ENCODE measurements around the gene MAP4K4. TPM values are rescaled to one million over a fixed set of nuclear protein-coding genes. Genes with fewer than 3 reads are reported as not detected.

Gene MAP4K4
- total and polyA plus RNA-seq, 8 donors, result 9.6 to 71.6 (median 23.8) TPM

DNA sequence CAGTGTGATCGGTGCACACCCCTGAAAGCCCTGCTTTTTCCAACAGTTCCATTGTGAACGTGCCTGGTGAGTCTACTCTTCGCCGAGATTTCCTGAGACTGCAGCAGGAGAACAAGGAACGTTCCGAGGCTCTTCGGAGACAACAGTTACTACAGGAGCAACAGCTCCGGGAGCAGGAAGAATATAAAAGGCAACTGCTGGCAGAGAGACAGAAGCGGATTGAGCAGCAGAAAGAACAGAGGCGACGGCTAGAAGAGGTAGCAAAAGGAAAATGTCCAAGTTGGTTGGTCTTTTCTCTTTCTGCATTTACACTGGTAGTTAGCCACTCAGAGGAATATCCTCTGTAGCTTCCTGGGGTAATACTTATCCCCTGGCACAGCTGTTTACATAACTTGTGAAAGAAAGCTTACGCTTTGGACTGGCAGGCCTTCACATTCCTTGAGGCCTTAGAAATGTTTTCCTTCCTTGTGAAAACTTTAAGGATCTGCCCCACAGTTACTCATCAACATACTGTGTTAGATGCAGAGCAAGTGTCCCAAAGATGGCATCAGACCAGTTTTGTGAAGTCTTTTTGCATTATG is 146.6 kb downstream of the MAP4K4 start:
- H3K27me3 ChIP-seq, result no peaks in the 10 kb centered on the region
- H3K27ac ChIP-seq, result peak overlapping the region in 1 of 5 donors; percentile 12
- no peaks in the 10 kb centered on the region for H3K9me3 ChIP-seq
- no peak for DNase-seq
- no peak for TF ChIP-seq POLR2AphosphoS5 (IDR thresholded peaks at IDR 0.05)
- TF ChIP-seq POLR2A (IDR thresholded peaks at IDR 0.05), result no peak
- H3K4me1 ChIP-seq, result peaks cover 0 to 35% (median 11%) of the 10 kb centered on the region in 4 donors
- peaks cover 25 to 96% (median 87%) of the 10 kb centered on the region in 4 donors for H3K36me3 ChIP-seq
- H3K4me3 ChIP-seq, result no peak overlapping the region
- intact Hi-C loops (cut with DNase I; ENCODE audit: low total_unique reads), result no loop called here
- WGBS, 5 donors, result 82 to 92% (median 86%) methylated on average over 12 of the region's 12 CpGs

DNA sequence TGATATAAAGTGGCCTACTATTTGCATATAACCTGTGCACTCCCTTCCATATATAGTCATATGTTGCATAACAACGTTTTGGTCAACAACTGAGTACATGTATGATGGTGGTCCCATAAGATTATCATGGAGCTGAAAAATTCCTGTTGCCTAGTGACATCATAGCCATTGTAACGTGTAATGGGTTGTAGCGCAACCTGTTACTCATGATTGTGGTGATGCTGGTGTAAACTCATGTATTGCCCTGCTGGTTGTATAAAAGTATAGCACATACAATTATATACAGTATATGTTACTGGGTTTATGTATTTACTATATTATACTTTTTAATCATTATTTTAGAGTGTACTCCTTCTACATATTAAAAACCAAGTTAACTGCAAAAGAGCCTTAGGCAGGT is 149.5 kb downstream of the MAP4K4 start:
- no peak for TF ChIP-seq POLR2A (IDR thresholded peaks at IDR 0.05)
- TF ChIP-seq POLR2AphosphoS5 (IDR thresholded peaks at IDR 0.05), result no peak
- no peak for TF ChIP-seq EP300 (IDR thresholded peaks at IDR 0.05)
- TF ChIP-seq, protein P1, sequence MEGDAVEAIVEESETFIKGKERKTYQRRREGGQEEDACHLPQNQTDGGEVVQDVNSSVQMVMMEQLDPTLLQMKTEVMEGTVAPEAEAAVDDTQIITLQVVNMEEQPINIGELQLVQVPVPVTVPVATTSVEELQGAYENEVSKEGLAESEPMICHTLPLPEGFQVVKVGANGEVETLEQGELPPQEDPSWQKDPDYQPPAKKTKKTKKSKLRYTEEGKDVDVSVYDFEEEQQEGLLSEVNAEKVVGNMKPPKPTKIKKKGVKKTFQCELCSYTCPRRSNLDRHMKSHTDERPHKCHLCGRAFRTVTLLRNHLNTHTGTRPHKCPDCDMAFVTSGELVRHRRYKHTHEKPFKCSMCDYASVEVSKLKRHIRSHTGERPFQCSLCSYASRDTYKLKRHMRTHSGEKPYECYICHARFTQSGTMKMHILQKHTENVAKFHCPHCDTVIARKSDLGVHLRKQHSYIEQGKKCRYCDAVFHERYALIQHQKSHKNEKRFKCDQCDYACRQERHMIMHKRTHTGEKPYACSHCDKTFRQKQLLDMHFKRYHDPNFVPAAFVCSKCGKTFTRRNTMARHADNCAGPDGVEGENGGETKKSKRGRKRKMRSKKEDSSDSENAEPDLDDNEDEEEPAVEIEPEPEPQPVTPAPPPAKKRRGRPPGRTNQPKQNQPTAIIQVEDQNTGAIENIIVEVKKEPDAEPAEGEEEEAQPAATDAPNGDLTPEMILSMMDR (IDR thresholded peaks at IDR 0.05), result no peak
- no peaks in the 10 kb centered on the region for H3K27me3 ChIP-seq
- WGBS, 5 donors, result 91 to 97% (median 96%) methylated on average over 3 of the region's 3 CpGs
- peaks cover 0 to 44% (median 13%) of the 10 kb centered on the region in 4 donors for H3K4me1 ChIP-seq
- no peak overlapping the region for H3K4me3 ChIP-seq
- H3K9me3 ChIP-seq, result no peaks in the 10 kb centered on the region
- no peak for DNase-seq
- peaks cover 17 to 80% (median 67%) of the 10 kb centered on the region in 4 donors for H3K36me3 ChIP-seq
- no peak overlapping the region for H3K27ac ChIP-seq
- intact Hi-C loops (cut with DNase I; ENCODE audit: low total_unique reads), result no loop called here

DNA sequence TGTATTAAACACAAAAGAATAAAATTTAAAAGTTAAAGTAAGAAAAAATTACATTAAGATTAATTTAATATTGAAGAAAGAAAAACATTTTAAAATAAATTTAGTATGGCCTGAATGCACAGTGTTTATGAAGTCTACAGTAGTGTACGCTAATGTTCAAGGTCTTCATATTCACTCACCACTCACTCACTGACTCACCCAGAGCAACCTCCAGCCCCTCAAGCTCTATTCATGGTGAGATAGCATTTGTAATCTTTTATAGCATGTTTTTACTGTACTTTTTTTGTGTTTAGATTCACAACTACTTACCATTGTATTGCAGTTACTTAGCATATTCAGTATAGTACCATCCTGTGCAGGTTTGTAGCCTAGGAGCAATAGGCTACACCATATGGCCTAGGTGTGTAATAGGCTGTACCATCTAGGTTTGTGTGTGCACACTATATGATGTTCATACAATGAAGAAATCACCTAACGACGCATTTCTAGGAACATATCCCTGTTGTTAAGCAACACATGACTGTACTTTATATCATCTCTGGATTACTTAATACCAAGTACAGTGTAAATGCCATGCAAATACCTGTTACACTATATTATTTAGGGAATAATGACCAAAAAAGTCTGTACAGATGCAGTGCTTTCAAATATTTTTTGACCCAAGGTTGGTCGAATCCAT is 150.3 kb downstream of the MAP4K4 start:
- no peak for DNase-seq
- Histone ChIP-seq H3K4me3 (no peak overlapping the region), H3K9me3 (no peaks in the 10 kb centered on the region), H3K4me1 (peaks cover 0 to 36% (median 9%) of the 10 kb centered on the region in 4 donors), H3K36me3 (peaks cover 20 to 78% (median 66%) of the 10 kb centered on the region in 4 donors), H3K27me3 (no peaks in the 10 kb centered on the region), H3K27ac (no peak overlapping the region)
- intact Hi-C loops (cut with DNase I; ENCODE audit: low total_unique reads), result no loop called here
- WGBS, 5 donors, result 88 to 94% (median 93%) methylated on average over 4 of the region's 4 CpGs
- TF ChIP-seq POLR2A (IDR thresholded peaks at IDR 0.05), result no peak
- TF ChIP-seq EP300 (IDR thresholded peaks at IDR 0.05), result no peak

DNA sequence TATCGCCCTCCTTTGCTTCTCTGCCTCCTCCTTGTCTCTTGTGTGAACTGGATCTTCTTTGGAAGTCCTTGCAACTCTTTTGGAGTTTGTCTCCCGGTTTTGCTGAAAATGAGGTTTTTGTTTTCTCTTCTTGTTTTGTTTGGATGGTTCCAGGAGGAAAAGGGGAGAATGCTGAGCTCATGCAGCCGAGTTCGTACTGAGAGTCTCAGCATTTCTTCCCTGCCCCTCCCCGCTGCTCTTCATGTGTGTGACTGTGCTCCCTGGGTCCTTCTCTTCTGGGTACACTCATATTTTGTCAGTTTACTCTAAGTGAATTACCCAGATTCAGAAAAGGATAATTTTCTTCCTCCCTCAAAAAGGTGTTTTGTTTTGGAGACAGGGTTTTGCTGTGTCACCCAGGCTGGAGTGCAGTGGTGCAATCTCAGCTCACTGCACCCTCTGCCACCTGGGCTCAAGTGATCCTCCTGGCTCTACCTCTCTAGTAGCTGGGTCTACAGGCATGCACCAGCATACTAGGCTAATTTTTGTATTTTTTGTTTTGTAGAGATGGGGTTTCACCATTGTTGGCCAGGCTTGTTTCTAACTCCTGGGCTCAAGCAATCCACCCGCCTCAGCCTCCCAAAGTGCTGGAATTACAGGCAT is 151.4 kb downstream of the MAP4K4 start:
- DNase-seq, result no peak
- peaks cover 19 to 78% (median 67%) of the 10 kb centered on the region in 4 donors for H3K36me3 ChIP-seq
- H3K9me3 ChIP-seq, result no peaks in the 10 kb centered on the region
- TF ChIP-seq EP300 (IDR thresholded peaks at IDR 0.05) (no peak), POLR2AphosphoS5 (IDR thresholded peaks at IDR 0.05) (no peak), POLR2A (IDR thresholded peaks at IDR 0.05) (no peak)
- TF ChIP-seq, protein P1 (IDR thresholded peaks at IDR 0.05), result no peak
- intact Hi-C loops (cut with DNase I; ENCODE audit: low total_unique reads), result no loop called here
- peaks cover 0 to 25% (median 7%) of the 10 kb centered on the region in 4 donors for H3K4me1 ChIP-seq
- H3K27me3 ChIP-seq, result no peaks in the 10 kb centered on the region
- 85 to 90% (median 88%) methylated on average over 6 of the region's 6 CpGs for WGBS, 5 donors
- H3K27ac ChIP-seq, result no peak overlapping the region
- no peak overlapping the region for H3K4me3 ChIP-seq

DNA sequence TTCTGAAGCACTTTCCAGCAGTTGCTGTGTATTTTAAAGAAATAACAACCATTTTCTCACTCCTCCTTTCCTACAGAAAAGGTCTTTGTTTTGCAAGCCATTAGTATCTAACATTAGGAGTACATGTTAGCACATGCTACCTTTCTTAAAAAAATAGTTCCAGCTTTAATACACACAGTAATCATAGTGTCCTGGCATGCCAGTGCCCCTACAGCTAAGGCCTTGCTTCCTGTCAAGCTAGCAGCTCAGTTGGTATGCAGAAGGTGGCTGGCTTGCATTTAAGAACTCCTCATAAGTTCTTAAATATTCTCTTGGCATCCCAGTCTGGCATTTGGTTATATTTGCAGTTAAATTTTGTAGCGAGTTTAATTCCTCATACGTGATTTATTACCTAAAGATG is 152.9 kb downstream of the MAP4K4 start:
- intact Hi-C loops (cut with DNase I; ENCODE audit: low total_unique reads), result no loop called here
- TF ChIP-seq POLR2AphosphoS5 (IDR thresholded peaks at IDR 0.05) (no peak), POLR2A (IDR thresholded peaks at IDR 0.05) (no peak), EP300 (IDR thresholded peaks at IDR 0.05) (no peak)
- TF ChIP-seq, protein P1 (IDR thresholded peaks at IDR 0.05), result no peak
- no peak overlapping the region for H3K27ac ChIP-seq
- no peaks in the 10 kb centered on the region for H3K27me3 ChIP-seq
- H3K4me3 ChIP-seq, result no peak overlapping the region
- peaks cover 4 to 77% (median 63%) of the 10 kb centered on the region in 4 donors for H3K36me3 ChIP-seq
- H3K9me3 ChIP-seq, result no peaks in the 10 kb centered on the region
- 55 to 84% (median 76%) methylated on average over 2 of the region's 2 CpGs for WGBS, 5 donors
- DNase-seq, result no peak
- H3K4me1 ChIP-seq, result peaks cover 0 to 18% (median 7%) of the 10 kb centered on the region in 4 donors

Measured in stomach (tissue), 9 donors.